ENCODE results near the gene SLC22A7. TPM values are rescaled to one million over a fixed set of nuclear protein-coding genes. Genes with fewer than 3 reads are reported as not detected.

Gene SLC22A7
- total RNA-seq, 1 donor from 2014 or later, result 1.8 TPM

DNA sequence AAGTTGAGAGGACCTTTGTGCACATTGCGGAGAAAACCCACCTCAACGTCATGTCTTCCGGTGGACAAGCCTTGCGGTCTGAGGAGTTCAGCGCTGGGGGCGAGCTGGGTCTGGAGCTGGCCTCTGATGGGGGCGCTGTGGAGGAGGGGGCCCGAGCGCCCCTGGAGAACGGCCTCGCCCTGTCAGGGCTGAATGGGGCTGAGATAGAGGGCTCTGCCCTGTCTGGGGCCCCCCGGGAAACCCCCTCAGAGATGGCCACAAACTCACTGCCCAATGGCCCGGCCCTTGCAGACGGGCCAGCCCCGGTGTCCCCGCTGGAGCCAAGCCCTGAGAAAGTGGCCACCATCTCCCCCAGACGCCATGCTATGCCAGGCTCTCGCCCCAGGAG, 14.6 kb upstream of the SLC22A7 start:
- H3K27me3 ChIP-seq, result no peaks in the 10 kb centered on the region
- H3K4me3 ChIP-seq, result no peak overlapping the region
- no peaks in the 10 kb centered on the region for H3K36me3 ChIP-seq
- intact Hi-C loops (cut with DNase I), result no loop called here
- no peak for DNase-seq (ENCODE audit: low spot score in 2 of 2)
- H3K4me1 ChIP-seq, result no peaks in the 10 kb centered on the region
- H3K27ac ChIP-seq, result no peak overlapping the region
- TF ChIP-seq CTCF (IDR thresholded peaks at IDR 0.05), result no peak
- no peaks in the 10 kb centered on the region for H3K9me3 ChIP-seq

DNA sequence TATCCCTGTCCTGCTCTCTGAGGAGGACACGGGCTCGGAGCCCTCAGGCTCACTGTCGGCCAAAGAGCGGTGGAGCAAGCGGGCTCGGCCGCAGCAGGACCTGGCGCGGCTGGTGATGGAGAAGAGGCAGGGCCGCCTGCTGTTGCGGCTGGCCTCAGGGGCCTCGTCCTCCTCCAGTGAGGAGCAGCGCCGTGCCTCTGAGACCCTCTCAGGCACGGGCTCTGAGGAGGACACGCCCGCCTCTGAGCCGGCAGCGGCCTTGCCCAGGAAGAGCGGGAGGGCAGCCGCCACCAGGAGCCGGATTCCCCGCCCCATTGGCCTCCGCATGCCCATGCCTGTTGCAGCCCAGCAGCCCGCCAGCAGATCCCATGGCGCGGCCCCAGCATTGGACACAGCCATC, 14.2 kb upstream of the SLC22A7 start:
- no peak for TF ChIP-seq CTCF (IDR thresholded peaks at IDR 0.05)
- H3K4me1 ChIP-seq, result no peaks in the 10 kb centered on the region
- intact Hi-C loops (cut with DNase I), result no loop called here
- H3K4me3 ChIP-seq, result no peak overlapping the region
- no peaks in the 10 kb centered on the region for H3K27me3 ChIP-seq
- no peak for DNase-seq (ENCODE audit: low spot score in 2 of 2)
- no peaks in the 10 kb centered on the region for H3K9me3 ChIP-seq
- H3K27ac ChIP-seq, result no peak overlapping the region
- H3K36me3 ChIP-seq, result no peaks in the 10 kb centered on the region

- no peak overlapping the region for H3K4me3 ChIP-seq
- no peak for TF ChIP-seq CTCF (IDR thresholded peaks at IDR 0.05)
- H3K36me3 ChIP-seq, result no peaks in the 10 kb centered on the region
- intact Hi-C loops (cut with DNase I), result no loop called here
- H3K4me1 ChIP-seq, result no peaks in the 10 kb centered on the region
- H3K27ac ChIP-seq, result no peak overlapping the region
- DNase-seq (ENCODE audit: low spot score in 2 of 2), result no peak
- no peaks in the 10 kb centered on the region for H3K9me3 ChIP-seq
- H3K27me3 ChIP-seq, result no peaks in the 10 kb centered on the region
Observed at GRCh38 chr6:43284991-43285781, 12.9 kb upstream of the SLC22A7 start.

DNA sequence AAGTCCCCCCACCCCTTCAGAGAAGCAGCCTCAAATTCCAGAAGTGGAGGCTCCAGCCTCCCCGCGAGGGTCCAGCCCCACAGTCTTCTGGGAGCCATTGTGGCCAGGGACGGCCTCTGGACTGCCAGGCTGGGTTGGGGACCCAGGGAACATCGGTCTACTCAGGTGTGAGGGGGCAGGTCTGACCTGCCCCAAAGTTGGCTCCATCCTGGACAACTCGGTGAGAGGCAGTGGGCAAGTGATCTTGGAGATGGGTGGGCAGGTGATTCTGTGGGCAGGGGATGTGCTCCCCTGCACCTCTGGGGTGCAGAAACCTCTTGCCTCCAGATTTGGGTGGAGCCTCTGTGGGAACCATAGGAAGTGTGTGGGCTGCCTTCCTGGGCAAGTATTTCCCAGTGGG, 12.2 kb upstream of the SLC22A7 start:
- no peaks in the 10 kb centered on the region for H3K27me3 ChIP-seq
- H3K4me3 ChIP-seq, result no peak overlapping the region
- H3K4me1 ChIP-seq, result no peaks in the 10 kb centered on the region
- H3K27ac ChIP-seq, result no peak overlapping the region
- no peak for TF ChIP-seq CTCF (IDR thresholded peaks at IDR 0.05)
- intact Hi-C loops (cut with DNase I), result no loop called here
- H3K36me3 ChIP-seq, result no peaks in the 10 kb centered on the region
- no peak for DNase-seq (ENCODE audit: low spot score in 2 of 2)
- H3K9me3 ChIP-seq, result no peaks in the 10 kb centered on the region

DNA sequence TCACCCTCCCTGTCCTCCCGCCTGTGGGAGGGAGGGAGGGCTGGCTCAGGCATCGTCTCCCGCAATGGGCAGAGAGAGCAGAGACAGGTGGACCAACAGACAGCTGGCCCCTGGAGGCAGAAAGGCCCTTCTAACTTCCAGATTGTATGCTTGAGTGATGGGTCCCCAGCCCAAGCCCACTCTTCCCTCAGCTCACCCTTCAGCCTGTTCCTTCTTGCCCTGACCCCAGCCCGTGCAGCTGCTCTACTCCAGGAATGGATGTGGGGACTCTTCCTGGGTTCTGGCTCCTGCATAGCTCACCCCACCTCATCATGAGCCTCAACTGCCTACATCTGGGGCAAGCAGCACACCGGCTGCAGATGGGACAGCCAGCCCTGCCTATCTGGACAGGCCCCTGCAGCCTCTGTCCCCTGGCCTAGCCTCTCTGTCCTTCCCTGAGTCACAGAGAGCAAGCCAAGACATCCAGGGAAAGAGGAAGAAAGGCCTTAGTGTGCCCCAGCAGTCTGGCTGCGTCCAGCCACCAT, 11.5 kb upstream of the SLC22A7 start:
- intact Hi-C loops (cut with DNase I), result no loop called here
- no peak for DNase-seq (ENCODE audit: low spot score in 2 of 2)
- TF ChIP-seq CTCF (IDR thresholded peaks at IDR 0.05), result no peak
- no peaks in the 10 kb centered on the region for H3K4me1 ChIP-seq
- H3K27me3 ChIP-seq, result no peaks in the 10 kb centered on the region
- no peaks in the 10 kb centered on the region for H3K36me3 ChIP-seq
- no peaks in the 10 kb centered on the region for H3K9me3 ChIP-seq
- no peak overlapping the region for H3K27ac ChIP-seq
- no peak overlapping the region for H3K4me3 ChIP-seq

Data from ascending aorta (tissue), 2 donors.